Measurements from ENCODE around the gene CP.
"Not testable (repeated sequence)": the region's sequence is repeated elsewhere in the genome, so short reads cannot be mapped to it uniquely, and the experiment has no call there.

CP gene

GRCh38 chr3:149221783-149222517 is at the start of gene CP:
TSS of gene CP (minus strand) at chr3:149221829. CDS start at chr3:149221792, 37 bp downstream.
- DNase-seq (ENCODE audit: low spot score): no peak

DNA sequence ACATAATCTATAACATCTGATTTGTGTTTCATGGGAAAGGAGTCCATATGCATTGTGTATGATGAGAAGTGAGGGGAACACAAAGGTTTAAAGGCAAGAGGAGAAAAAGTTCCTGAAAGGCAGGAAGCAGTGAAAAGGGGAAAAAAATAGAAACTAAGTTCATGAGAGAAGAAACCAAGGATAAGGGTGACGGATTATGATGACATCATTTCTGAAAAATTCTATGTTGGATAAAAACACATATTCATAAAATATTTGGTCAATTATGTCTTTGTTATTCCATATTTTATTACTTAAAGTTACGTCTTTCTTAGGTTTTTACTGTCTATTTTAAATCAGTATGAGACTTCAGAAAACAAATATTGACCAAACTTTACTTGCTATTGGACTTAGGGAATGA is 48.6 kb upstream of the CP start:
- no peak for DNase-seq (ENCODE audit: low spot score)

DNA sequence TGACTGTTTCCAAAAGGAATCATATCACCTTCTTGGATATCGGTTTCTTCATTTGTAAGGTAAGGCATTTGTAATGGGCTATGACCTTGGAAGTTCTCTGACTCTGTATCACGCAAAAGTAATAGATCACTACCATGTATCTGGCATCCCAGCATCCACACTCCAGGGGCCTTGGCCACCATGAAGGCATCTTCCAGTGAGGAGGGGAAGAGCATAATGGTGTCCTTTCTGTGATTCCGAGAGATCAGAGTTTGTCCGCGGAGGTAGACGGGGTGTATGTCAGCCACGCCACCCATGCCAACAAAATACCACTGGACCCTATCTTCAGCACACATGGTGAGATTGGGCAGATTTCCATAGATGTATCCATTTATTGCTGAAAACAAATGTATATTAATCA is 48.1 kb upstream of the CP start:
- no peak for DNase-seq (ENCODE audit: low spot score)

- no peak for DNase-seq (ENCODE audit: low spot score)
Measured at GRCh38 chr3:149267565-149267964, 45.9 kb upstream of the CP start.

DNA sequence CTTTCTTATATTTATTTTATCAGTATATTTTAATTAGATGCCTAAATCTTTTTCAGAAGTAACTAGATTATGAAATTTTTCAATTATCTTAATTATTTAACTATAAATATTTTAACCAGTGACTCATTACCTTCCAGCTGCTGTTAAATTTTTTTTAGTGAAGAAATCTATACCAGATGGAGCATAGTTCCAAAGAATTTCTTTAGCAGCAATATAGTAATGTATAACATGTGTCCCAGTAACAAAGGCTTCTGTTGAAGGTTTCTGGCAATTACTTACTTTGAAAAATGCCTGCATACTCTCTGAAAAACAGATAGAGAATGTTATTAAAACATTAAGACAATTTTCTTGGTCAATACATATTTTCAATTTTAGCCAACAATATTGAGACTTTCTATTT is 45.1 kb upstream of the CP start:
- DNase-seq (ENCODE audit: low spot score): no peak

- no peak for DNase-seq (ENCODE audit: low spot score)
Measured at GRCh38 chr3:149263856-149264255, 42.2 kb upstream of the CP start.

GRCh38 chr3:149258714-149259113 is 37.1 kb upstream of the CP start:
- DNase-seq (ENCODE audit: low spot score): no peak

GRCh38 chr3:149258298-149258697 is 36.7 kb upstream of the CP start:
- no peak for DNase-seq (ENCODE audit: low spot score)

GRCh38 chr3:149252272-149252671 is 30.6 kb upstream of the CP start:
- DNase-seq (ENCODE audit: low spot score): no peak

GRCh38 chr3:149251186-149251585 is 29.6 kb upstream of the CP start:
- no peak for DNase-seq (ENCODE audit: low spot score)

DNA sequence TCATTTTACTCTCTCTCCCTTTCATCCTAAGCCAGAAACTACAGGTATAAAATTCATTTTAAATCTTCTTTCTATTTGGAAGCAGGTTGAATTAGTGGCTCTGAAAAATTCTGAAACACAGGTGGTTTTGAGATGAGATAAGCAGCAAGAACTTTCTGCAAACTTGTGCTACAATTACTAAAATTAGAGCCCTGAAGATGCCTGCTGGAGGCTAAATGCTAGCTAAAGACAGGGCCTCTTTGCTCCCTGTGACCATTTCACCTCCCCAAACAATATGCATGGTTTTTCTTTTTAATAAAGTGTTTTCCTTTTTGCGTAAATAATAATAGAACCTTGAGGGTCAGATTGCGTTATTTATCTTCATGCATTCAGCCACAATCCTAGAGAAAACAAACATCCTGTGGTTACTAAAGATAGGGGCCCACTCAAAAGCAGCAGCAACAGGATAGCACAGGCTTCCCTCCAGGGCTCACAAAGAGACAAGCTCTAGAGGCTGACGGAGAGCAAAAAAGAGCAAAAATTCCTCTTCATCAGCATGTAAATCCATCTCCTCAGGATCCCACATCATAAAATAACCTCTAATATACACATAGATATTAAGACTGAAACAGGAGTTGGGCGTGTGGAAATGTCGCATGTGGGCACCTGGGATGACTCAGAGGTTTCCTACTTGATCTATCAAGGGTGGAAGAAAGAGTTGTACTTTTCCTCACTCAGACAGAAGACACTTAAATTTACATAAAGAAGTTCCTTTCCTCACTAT is 26.5 kb upstream of the CP start:
- DNase-seq (ENCODE audit: low spot score): no peak

- no peak for DNase-seq (ENCODE audit: low spot score)
Measured at GRCh38 chr3:149247008-149247710, 25.5 kb upstream of the CP start.

- DNase-seq (ENCODE audit: low spot score): no peak
Measured at GRCh38 chr3:149245738-149246451, 24.3 kb upstream of the CP start.

GRCh38 chr3:149243540-149243939 is 21.9 kb upstream of the CP start:
- DNase-seq (ENCODE audit: low spot score): no peak

- DNase-seq (ENCODE audit: low spot score): no peak
Measured at GRCh38 chr3:149239357-149239936, 17.8 kb upstream of the CP start.

DNA sequence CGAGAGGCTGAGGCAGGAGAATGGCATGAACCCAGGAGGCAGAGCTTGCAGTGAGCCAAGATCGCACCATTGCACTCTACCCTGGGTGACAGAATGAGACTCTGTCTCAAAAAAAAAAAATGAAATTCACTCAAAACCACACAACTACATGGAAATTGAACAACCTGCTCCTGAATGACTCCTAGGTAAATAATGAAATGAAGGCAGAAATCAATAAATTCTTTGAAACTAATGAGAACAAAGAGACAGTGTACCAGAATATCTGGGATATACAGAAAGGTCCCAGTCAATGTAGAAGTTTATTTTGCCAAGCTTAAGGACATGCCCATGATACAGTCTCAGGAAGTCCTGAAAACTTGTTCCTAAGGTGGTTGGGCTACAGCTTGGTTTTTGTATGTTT is 16.6 kb upstream of the CP start:
- not testable (repeated sequence) for DNase-seq (ENCODE audit: low spot score)

DNA sequence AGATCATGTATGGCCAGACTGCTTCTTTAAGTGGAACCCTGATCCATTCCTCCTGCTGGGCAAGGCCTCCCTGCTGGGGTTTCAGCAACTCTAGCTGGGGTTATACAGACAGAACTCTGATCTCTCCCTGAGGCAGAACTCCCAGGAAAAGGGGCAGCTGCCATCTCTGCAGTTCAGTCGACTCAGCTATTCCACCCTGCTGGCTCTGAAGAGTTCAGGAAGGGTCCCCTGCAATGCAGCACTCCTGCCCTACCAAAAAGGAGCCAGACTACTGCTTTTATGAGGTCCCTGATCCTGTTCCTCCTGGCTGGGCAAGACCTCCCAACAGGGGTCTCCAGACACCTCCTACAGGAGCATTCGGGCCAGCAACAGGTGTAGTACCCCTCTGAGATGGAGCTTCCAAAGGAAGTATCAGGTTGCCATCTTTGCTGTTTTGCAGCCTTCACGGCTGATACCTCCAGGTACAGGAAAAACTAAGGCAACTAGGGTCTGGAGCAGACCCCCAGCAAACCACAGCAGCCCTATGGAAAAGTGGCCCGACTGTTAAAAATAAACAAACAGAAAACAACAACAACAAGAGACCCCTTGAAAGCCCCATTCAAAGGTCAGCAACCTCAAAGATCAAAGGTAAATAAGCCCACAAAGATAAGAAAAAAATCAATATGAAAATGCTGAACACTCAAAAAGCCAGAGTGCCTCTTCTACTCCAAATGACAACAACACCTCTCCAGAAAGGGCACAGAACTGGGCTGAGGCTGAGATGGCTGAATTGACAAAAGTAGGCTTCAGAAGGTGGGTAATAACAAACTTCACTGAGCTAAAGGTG is 14.2 kb upstream of the CP start:
- no peak for DNase-seq (ENCODE audit: low spot score)

- no peak for DNase-seq (ENCODE audit: low spot score)
Measured at GRCh38 chr3:149234671-149235245, 13.1 kb upstream of the CP start.

DNA sequence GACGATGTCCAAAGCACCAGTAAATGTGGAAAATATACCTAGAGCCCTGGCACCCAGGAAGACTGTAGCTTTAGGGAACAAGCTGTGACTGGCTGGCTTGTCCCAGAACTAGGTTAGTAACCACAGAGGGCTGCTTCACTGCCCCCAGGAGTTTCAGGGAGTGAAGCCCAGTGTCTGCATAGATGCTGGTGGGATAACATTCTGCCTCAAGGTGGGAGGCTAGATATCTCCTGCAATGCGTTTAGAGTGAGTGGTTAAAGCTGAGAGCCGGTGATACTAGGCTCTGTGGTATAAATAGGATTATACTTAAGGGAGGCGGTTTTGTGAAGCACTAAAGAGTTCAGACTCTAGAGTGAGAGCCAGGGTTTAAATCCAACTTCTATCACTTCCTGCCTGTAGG is 11.7 kb upstream of the CP start:
- no peak for DNase-seq (ENCODE audit: low spot score)

DNA sequence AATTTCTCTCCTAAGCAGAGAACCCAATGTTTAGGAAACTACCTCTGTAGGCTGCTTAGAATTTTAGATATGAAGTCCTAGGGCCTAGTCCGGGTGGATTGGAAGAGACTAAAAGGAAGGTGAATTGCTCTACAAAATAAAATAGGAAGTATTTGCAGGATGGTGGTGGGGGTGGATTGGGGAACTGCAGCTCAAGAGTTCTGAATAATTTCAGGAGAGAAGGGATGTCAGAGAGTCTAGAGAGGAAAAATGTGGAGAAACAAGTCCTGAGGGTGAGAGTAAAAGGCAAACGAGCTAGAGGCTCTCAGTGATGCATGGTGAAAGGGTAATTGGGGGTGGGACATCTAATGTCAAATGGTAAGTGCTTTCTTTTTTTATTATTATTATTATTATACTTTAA is 10.2 kb upstream of the CP start:
- no peak for DNase-seq (ENCODE audit: low spot score)
